ENCODE measurements around the gene DNPH1.

DNPH1 gene

GRCh38 chr6:43180985-43181384 is 48.3 kb downstream of the DNPH1 start:
- DNase-seq, result no peak

GRCh38 chr6:43180058-43180457 is 49.2 kb downstream of the DNPH1 start:
- no peak for DNase-seq

GRCh38 chr6:43178951-43179830 is 50.1 kb downstream of the DNPH1 start:
- DNase-seq, result no peak

- no peak for DNase-seq
These were observed 51.1 kb downstream of the DNPH1 start for GRCh38 chr6:43178150-43178549.

- DNase-seq, result no peak
These were observed 52.9 kb downstream of the DNPH1 start for GRCh38 chr6:43176423-43176786.

GRCh38 chr6:43175676-43176422 is 53.4 kb downstream of the DNPH1 start:
- no peak for DNase-seq

Measured in NCI-H187 treated with DMSO at 0.1 percent for 48 hours (cell line).